CD14-positive monocyte (primary cell): ENCODE data around the gene SLC2A1. TPM values are rescaled to one million over a fixed set of nuclear protein-coding genes. Genes with fewer than 3 reads are reported as not detected.

Source experiments
- DNase-seq, 3 donors: peaks; one replicate each; pipeline ENCODE4 v3.0.0-alpha.2; 2011 to 2022
- H2AFZ ChIP-seq: 2 replicates; pipeline ENCODE4 v1.6.0; 2012; ENCODE audit warnings: mild to moderate bottlenecking, low read depth, low read length, inconsistent platforms; ENCODE audit not compliant: insufficient read depth, poor library complexity, severe bottlenecking
- H3K27ac ChIP-seq, 2 donors: 1 replicate in 1 of 2; 2 replicates in 1 of 2; pipeline ENCODE4 v1.5.1; 2012 to 2013; ENCODE audit warnings: low read length in 2 of 2, control low read depth in 1 of 2, inconsistent platforms in 1 of 2, low read depth in 1 of 2, mild to moderate bottlenecking in 1 of 2
- H3K27me3 ChIP-seq, 2 donors: one replicate each; pipeline versions ENCODE4 v1.6.0 to v1.6.1; 2011 to 2013; ENCODE audit warnings: low read length in 2 of 2; ENCODE audit not compliant: control insufficient read depth in 2 of 2, insufficient read depth in 2 of 2
- H3K36me3 ChIP-seq, 2 donors: replicated peaks in 1 of 2; 1 replicate in 1 of 2; 2 replicates in 1 of 2; pipeline versions ENCODE4 v1.5.1 to v1.6.1; 2012 to 2013; ENCODE audit warnings: low read length in 2 of 2, control low read depth in 1 of 2, inconsistent platforms in 1 of 2, mild to moderate bottlenecking in 1 of 2; ENCODE audit not compliant: insufficient read depth in 2 of 2, control insufficient read depth in 1 of 2
- H3K4me1 ChIP-seq, 2 donors: 1 replicate in 1 of 2; 2 replicates in 1 of 2; pipeline versions ENCODE4 v1.5.1 to v1.6.1; 2012 to 2013; ENCODE audit warnings: low read length in 2 of 2, control low read depth in 1 of 2, inconsistent platforms in 1 of 2, mild to moderate bottlenecking in 1 of 2, moderate library complexity in 1 of 2; ENCODE audit not compliant: insufficient read depth in 2 of 2, control insufficient read depth in 1 of 2
- H3K4me2 ChIP-seq: replicated peaks from 2 replicates; pipeline ENCODE3; 2012; ENCODE audit warnings: low read length, moderate library complexity, mild to moderate bottlenecking; ENCODE audit not compliant: poor library complexity, severe bottlenecking; ENCODE audit errors: extremely low read depth
- H3K4me3 ChIP-seq, 3 experiments: fragments of 200-600 bp in 1 of 3; sonication (generic) in 1 of 3; replicated peaks in 1 of 3; 1 replicate in 2 of 3; 2 replicates in 1 of 3; pipeline ENCODE4 v1.5.1; 2011 to 2013; ENCODE audit warnings: low read length in 3 of 3, mild to moderate bottlenecking in 3 of 3, control low read depth in 2 of 3, low read depth in 2 of 3, inconsistent platforms in 1 of 3, moderate library complexity in 1 of 3
- H3K79me2 ChIP-seq: 2 replicates; pipeline ENCODE4 v1.6.0; 2012; ENCODE audit warnings: mild to moderate bottlenecking, control low read depth, inconsistent platforms, low read length, moderate library complexity; ENCODE audit not compliant: insufficient read depth
- H3K9ac ChIP-seq: 2 replicates; pipeline ENCODE4 v1.6.0; 2017; ENCODE audit warnings: low read length, mild to moderate bottlenecking; ENCODE audit not compliant: insufficient read depth, poor library complexity, severe bottlenecking
- H3K9me3 ChIP-seq, 2 donors: replicated peaks in 1 of 2; 1 replicate in 1 of 2; 2 replicates in 1 of 2; pipeline versions ENCODE4 v1.5.1 to v1.6.1; 2012 to 2013; ENCODE audit warnings: low read length in 2 of 2, control low read depth in 1 of 2; ENCODE audit not compliant: control insufficient read depth in 1 of 2, insufficient read depth in 1 of 2
- H4K20me1 ChIP-seq: 2 replicates; pipeline ENCODE4 v1.6.0; 2012; ENCODE audit warnings: mild to moderate bottlenecking, low read length, control low read depth, moderate library complexity; ENCODE audit not compliant: insufficient read depth
- H3K27ac Mint-ChIP-seq, 7 donors: one replicate each; pipeline ENCODE4 v1.8.0; 2020; ENCODE audit warnings: mild to moderate bottlenecking in 7 of 7, mixed read lengths in 7 of 7, moderate library complexity in 6 of 7, inconsistent platforms in 2 of 7
- H3K27me3 Mint-ChIP-seq, 3 donors: one replicate each; pipeline ENCODE4 v1.8.0; 2021 to 2022; ENCODE audit warnings: low read depth in 3 of 3, mild to moderate bottlenecking in 3 of 3, mixed read lengths in 3 of 3, moderate library complexity in 3 of 3, inconsistent platforms in 1 of 3
- H3K36me3 Mint-ChIP-seq, 2 donors: one replicate each; pipeline ENCODE4 v1.8.0; 2020; ENCODE audit warnings: mixed read lengths in 2 of 2, inconsistent platforms in 1 of 2, mild to moderate bottlenecking in 1 of 2
- H3K4me1 Mint-ChIP-seq: one replicate; pipeline ENCODE4 v1.8.0; 2020; ENCODE audit warnings: mild to moderate bottlenecking, mixed read lengths
- H3K4me3 Mint-ChIP-seq, 2 donors: one replicate each; pipeline ENCODE4 v1.8.0; 2020; ENCODE audit warnings: mild to moderate bottlenecking in 2 of 2, mixed read lengths in 2 of 2, moderate library complexity in 1 of 2
- H3K9me3 Mint-ChIP-seq, 7 donors: one replicate each; pipeline ENCODE4 v1.8.0; 2020 to 2022; ENCODE audit warnings: mixed read lengths in 7 of 7, mild to moderate bottlenecking in 6 of 7, moderate library complexity in 6 of 7, inconsistent platforms in 2 of 7
- WGBS: methylation state at CpG from one replicate; pipeline ENCODE4 v1.1.5; 2013; ENCODE audit warnings: missing lambda C conversion rate; ENCODE audit not compliant: insufficient coverage; 5-methylcytosine and 5-hydroxymethylcytosine counted together
- intact Hi-C, 2 donors: fragments of 100-400 bp; cut with micrococcal nuclease; formaldehyde crosslinking; loops; one replicate each; pipeline versions ENCODE4 v1.15.0 to v1.15.1; 2023
- polyA plus RNA-seq, 3 donors: library from polyadenylated mRNA; depleted of rRNA in 1 of 3; unstranded in 2 of 3; stranded (reverse) in 1 of 3; fragments of 300-500 nt in 2 of 3; fragments of >200 nt in 1 of 3; fragmentation: Illumina TruSeq in 2 of 3; gene quantifications; 1 replicate in 2 of 3; 2 replicates in 1 of 3; pipeline ENCODE4 v1.2.3, GENCODE V29; 2012 to 2021
- TF ChIP-seq, protein P1 (sequence below): fragments of 200-600 bp; IDR thresholded peaks from one replicate; pipeline ENCODE4 v1.8.0; 2022; ENCODE audit warnings: antibody characterized with exemption, mild to moderate bottlenecking

The SLC2A1 gene
- polyA plus RNA-seq, 3 donors, result 0.56 to 5.0 (median 0.71) TPM

GRCh38 chr1:42891465-42892138 is 67.1 kb downstream of the SLC2A1 start:
- Mint-ChIP-seq H3K9me3 (peaks cover 2 to 12% (median 6%) of the 10 kb centered on the region in 7 donors), H3K4me3 (no peak overlapping the region), H3K27ac (no peak overlapping the region), H3K36me3 (no peaks in the 10 kb centered on the region), H3K4me1 (no peaks in the 10 kb centered on the region), H3K27me3 (peaks cover 0 to 5% (median 3%) of the 10 kb centered on the region in 3 donors)
- Histone ChIP-seq H3K27ac (no peak overlapping the region), H3K9me3 (no peaks in the 10 kb centered on the region), H4K20me1 (no peaks in the 10 kb centered on the region), H3K27me3 (no peaks in the 10 kb centered on the region), H3K4me1 (no peaks in the 10 kb centered on the region), H3K79me2 (no peaks in the 10 kb centered on the region), H2AFZ (no peak overlapping the region), H3K36me3 (no peaks in the 10 kb centered on the region), H3K4me3 (no peak overlapping the region), H3K4me2 (no peak overlapping the region), H3K9ac (no peak overlapping the region)
- 94% methylated on average over 2 of the region's 5 CpGs for WGBS
- TF ChIP-seq, protein P1, sequence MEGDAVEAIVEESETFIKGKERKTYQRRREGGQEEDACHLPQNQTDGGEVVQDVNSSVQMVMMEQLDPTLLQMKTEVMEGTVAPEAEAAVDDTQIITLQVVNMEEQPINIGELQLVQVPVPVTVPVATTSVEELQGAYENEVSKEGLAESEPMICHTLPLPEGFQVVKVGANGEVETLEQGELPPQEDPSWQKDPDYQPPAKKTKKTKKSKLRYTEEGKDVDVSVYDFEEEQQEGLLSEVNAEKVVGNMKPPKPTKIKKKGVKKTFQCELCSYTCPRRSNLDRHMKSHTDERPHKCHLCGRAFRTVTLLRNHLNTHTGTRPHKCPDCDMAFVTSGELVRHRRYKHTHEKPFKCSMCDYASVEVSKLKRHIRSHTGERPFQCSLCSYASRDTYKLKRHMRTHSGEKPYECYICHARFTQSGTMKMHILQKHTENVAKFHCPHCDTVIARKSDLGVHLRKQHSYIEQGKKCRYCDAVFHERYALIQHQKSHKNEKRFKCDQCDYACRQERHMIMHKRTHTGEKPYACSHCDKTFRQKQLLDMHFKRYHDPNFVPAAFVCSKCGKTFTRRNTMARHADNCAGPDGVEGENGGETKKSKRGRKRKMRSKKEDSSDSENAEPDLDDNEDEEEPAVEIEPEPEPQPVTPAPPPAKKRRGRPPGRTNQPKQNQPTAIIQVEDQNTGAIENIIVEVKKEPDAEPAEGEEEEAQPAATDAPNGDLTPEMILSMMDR, result no peak
- intact Hi-C loops, result no loop called here
- no peak for DNase-seq

DNA sequence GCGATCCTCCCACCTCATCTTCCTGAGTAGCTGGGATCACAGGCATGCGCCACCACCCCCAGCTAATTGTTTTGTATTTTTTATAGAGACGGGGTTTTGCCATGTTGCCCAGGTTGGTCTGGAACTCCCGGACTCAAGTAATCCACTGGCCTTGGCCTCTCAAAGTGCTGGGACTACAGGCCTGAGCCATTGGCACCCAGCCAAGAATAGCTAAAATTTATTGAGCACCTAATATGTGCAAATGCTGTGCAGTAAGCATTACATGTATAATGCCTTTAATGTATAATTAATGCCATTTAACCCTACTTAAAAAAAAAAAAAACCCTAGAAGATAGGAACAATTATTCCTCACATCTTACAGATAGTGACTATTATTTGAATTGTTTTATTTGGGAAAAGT is 69.4 kb downstream of the SLC2A1 start:
- no peaks in the 10 kb centered on the region for H3K36me3 ChIP-seq
- 83% methylated on average over 2 of the region's 4 CpGs for WGBS
- no peaks in the 10 kb centered on the region for H3K4me1 ChIP-seq
- H3K9me3 ChIP-seq, result no peaks in the 10 kb centered on the region
- no peak overlapping the region for H3K4me2 ChIP-seq
- no peaks in the 10 kb centered on the region for H3K4me1 Mint-ChIP-seq
- H3K4me3 ChIP-seq, result no peak overlapping the region
- H3K4me3 Mint-ChIP-seq, result no peak overlapping the region
- H2AFZ ChIP-seq, result no peak overlapping the region
- no peak overlapping the region for H3K9ac ChIP-seq
- no peaks in the 10 kb centered on the region for H3K79me2 ChIP-seq
- intact Hi-C loops, result no loop called here
- peaks cover 0 to 11% (median 3%) of the 10 kb centered on the region in 7 donors for H3K9me3 Mint-ChIP-seq
- no peaks in the 10 kb centered on the region for H3K27me3 ChIP-seq
- no peak overlapping the region for H3K27ac ChIP-seq
- no peak overlapping the region for H3K27ac Mint-ChIP-seq
- TF ChIP-seq, protein P1, result no peak
- H4K20me1 ChIP-seq, result no peaks in the 10 kb centered on the region
- peaks cover 0 to 3% (median 0%) of the 10 kb centered on the region in 3 donors for H3K27me3 Mint-ChIP-seq
- DNase-seq, result no peak
- no peaks in the 10 kb centered on the region for H3K36me3 Mint-ChIP-seq
